ENCODE measurements around the gene GSDMA.
"Not testable (repeated sequence)": the region's sequence is repeated elsewhere in the genome, so short reads cannot be mapped to it uniquely, and the experiment has no call there.

The GSDMA gene

DNA sequence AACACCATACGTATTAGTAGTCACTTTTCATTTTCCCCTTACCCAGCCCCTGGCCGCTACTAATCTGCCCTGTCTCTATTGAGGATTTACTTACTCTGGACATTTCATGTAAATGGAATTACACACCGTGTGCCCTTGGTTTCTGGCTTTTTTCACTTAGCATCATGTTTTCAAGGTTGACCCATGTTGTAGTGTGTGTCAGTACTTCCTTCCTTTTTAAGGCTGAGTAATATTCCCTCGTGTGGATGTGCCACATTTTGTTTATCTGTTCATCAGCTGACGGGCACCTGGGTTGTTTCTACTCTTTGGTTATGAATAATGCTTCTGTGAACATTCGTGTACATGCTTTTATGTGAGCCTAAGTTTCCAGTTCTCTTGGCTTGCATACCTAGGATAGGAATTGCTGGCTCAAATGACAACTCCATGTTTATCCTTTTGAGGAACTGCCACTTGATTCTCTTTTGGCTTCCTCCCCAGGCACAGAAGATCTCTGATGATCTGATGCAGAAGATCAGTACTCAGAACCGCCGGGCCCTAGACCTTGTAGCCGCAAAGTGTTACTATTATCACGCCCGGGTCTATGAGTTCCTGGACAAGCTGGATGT is 25.5 kb downstream of the GSDMA start:
- FAIRE-seq (no peak), DNase-seq (ENCODE audit: insufficient read length, low spot score) (no peak)

DNA sequence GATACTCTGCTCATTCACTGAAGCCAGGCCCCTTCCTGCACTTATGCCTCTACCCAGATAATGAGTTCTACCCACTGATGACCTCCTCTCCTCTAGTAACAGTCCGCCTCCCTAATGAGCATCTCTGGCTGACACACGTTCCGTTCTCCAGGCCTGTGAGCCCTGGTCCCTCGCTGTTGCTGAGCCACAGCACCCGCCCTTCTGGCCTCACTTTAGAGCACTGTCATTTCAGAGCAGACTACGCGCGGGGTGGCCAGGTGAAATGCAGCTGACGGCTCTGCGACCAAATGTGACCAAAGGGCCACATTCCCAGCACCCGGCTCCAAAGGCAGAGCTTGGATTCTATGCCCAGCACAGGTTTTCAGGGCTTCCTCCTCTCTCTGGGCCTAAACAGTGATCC is 31.6 kb downstream of the GSDMA start:
- DNase-seq (ENCODE audit: insufficient read length, low spot score) = no peak
- no peak for FAIRE-seq

DNA sequence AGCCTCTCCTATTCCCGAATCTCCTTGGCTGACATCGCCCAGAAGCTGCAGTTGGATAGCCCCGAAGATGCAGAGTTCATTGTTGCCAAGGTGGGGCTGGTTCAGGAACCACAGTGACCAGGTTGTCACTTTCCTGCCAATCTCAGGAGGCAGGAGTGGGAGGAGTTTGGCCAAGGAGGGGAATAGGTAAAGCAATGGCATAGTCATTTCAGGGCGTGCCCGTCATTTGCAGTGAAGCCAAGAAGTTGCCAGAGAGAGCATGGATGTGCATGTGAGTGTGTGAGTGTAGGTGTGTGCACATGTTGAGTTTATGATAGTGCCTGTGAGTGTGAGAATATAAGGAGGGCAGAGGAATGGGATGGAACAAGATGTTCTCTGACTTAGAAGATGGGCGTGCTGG is 32.6 kb downstream of the GSDMA start:
- FAIRE-seq = peak; percentile 59
- no peak for DNase-seq (ENCODE audit: insufficient read length, low spot score)

DNA sequence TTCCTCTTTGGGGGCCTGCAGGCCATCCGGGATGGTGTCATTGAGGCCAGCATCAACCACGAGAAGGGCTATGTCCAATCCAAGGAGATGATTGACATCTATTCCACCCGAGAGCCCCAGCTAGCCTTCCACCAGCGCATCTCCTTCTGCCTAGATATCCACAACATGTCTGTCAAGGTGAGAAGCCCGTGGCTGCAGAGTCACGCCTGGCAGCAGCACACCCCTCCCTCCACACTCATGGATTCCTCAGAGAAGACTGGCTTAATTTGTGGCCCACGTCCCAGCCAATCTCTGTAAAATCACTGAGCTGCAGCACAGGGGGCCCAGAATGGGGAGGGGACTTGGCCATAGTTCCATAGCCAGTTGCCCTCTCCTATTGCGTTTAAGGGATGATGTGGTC is 33.4 kb downstream of the GSDMA start:
- FAIRE-seq (no peak), DNase-seq (ENCODE audit: insufficient read length, low spot score) (no peak)

DNA sequence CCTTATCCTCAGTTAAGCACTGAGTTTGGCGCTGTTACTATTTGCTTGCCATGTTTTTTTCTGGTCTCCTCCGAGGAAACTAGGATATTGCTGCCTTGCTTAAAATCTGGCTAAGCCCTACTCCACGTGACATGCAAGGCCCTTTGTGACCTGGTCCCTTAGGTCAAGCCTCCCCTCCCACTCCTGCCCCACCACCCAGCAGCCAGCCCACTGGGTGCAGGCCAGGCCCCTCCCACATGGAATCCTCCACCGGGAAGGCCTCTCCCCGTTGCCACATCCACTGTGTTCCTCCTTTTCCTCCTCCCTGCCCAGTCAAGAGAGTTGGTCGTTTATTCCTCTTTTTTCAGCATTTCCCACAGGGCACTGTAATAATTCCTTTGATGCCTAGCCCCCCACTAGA is 34.0 kb downstream of the GSDMA start:
- DNase-seq (ENCODE audit: insufficient read length, low spot score) (no peak), FAIRE-seq (no peak)

DNA sequence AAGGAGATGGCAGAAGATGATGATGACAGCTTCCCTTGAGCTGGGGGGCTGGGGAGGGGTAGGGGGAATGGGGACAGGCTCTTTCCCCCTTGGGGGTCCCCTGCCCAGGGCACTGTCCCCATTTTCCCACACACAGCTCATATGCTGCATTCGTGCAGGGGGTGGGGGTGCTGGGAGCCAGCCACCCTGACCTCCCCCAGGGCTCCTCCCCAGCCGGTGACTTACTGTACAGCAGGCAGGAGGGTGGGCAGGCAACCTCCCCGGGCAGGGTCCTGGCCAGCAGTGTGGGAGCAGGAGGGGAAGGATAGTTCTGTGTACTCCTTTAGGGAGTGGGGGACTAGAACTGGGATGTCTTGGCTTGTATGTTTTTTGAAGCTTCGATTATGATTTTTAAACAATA is 34.7 kb downstream of the GSDMA start:
- DNase-seq (ENCODE audit: insufficient read length, low spot score) (no peak), FAIRE-seq (no peak)

DNA sequence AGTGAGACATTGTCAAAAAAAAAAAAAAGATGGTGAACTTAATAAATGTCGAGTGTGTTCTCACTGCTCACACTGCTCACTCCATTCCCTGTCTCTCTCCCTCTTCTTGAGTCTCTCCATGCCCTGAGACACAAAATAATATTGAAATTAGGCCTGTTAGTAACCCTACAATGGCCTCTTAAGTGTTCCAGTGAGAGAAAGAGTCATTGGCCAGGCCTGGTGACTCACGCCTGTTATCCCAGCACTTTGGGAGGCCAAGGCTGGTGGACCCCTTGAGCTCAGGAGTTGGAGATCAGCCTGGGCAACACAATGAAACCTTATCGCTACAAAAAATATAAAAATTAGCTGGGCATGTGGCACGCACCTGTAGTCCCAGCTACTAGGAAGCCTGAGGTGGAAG is 36.3 kb downstream of the GSDMA start:
- peak; percentile 63 for FAIRE-seq

DNA sequence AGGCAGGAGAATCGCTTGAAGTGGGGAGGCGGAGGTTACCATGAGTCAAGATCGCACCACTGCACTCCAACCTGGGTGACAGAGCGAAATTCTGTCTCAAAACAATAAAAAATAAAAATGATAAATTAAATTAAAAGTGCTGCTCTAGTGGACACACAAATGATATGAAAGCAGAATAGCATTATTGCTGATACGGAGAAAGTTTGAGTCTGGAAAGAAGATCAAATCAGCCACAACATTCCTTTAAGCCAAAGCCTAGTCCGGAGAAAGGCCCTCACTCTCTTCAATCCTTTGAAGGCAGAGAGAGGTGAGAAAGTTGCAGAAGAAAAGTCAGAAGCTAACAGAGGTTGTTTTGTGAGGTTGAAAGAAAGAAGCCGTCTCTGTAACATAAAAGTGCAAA is 37.4 kb downstream of the GSDMA start:
- FAIRE-seq (no peak), DNase-seq (ENCODE audit: insufficient read length, low spot score) (no peak)

More for the DNA sequence above, 36.3 kb downstream of the GSDMA start:
- DNase-seq (ENCODE audit: insufficient read length, low spot score) = no peak

DNA sequence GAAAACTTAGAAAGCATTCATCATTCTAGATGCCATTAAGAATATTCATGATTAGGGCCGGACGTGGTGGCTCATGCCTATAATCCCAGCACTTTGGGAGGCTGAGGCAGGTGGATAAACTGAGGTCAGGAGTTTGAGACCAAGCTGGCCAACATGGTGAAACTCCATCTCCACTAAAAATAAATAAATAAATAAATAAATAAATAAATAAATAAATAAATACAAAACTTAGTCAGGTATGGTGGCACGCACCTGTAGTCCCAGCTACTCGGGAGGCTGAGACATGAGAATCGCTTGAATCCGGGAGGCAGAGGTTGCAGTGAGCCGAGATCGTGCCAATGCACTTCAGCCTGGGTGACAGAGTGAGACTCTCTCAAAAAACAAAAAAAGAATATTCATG is 38.5 kb downstream of the GSDMA start:
- FAIRE-seq; DNase-seq (ENCODE audit: insufficient read length, low spot score): not testable (repeated sequence)

DNA sequence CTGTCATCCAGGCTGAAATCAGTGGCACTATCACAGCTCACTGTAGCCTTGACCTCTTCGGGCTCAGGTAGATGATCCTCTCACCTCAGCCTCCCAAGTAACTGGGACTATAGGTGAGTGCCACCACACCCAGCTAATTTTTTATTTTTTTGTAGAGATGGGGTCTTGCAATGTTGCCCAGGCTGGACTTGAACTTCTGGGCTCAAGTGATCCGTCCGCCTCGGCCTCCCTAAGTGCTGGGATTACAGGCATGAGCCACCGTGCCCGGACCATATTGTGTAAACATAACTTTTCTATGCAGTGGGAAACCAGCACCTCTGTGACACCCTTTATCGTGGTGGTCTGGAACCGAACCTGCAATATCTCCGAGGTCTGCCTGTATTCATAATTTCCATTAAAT is 41.3 kb downstream of the GSDMA start:
- DNase-seq (ENCODE audit: insufficient read length, low spot score) = no peak
- FAIRE-seq = no peak

DNA sequence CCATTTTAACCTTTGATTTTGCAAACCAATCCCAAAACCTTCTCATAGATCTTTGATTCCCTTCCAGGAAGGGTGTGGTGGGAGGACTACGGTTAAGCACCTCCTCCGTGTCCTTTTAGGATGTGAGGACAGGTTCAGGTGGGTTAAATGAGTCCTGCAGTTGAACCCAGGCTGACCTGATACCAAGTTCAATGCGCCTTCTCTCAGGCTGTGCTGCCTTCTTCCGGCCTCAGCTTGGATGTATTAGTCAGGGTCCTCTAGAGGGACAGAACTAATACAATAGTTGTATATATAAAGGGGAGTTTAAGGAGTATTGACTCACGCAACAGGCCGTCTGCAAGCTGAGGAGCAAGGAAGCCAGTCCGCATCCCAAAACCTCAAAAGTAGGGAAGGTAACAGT is 41.9 kb downstream of the GSDMA start:
- FAIRE-seq (no peak), DNase-seq (ENCODE audit: insufficient read length, low spot score) (no peak)

DNA sequence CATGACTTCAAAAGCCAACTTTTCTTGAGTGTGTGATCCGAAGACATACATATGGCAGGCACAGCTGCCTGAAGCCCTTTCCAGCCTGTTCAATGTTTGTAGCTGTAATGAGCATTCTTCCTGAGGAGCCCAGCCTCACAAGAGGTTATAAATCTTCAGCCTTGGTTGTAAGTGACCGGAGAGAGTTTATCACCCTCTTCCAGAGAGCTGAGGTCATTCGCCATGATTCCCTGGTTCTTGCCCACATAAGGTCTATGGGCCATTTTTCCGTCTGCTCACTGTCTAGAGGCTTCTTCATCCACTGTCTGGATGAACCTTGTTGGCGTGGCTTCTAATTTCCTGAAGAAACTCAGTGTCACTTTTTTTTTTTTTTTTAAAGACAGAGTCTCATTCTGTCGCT is 42.7 kb downstream of the GSDMA start:
- FAIRE-seq = no peak
- no peak for DNase-seq (ENCODE audit: insufficient read length, low spot score)

DNA sequence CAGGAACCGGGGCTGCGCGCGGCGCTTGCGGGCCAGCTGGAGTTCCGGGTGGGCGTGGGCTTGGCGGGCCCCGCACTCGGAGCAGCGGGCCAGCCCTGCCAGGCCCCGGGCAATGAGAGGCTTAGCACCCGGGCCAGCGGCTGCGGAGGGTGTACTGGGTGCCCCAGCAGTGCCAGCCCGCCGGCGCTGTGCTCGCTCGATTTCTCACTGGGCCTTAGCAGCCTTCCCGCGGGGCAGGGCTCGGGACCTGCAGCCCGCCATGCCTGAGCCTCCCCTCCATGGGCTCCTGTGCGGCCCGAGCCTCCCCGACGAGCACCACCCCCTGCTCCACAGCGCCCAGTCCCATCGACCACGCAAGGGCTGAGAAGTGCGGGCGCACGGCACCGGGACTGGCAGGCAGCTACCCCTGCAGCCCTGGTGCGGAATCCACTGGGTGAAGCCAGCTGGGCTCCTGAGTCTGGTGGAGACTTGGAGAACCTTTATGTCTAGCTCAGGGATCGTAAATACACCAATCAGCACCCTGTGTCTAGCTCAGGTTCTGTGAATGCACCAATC is 48.2 kb downstream of the GSDMA start:
- not testable (repeated sequence) for FAIRE-seq; DNase-seq (ENCODE audit: insufficient read length, low spot score)

DNA sequence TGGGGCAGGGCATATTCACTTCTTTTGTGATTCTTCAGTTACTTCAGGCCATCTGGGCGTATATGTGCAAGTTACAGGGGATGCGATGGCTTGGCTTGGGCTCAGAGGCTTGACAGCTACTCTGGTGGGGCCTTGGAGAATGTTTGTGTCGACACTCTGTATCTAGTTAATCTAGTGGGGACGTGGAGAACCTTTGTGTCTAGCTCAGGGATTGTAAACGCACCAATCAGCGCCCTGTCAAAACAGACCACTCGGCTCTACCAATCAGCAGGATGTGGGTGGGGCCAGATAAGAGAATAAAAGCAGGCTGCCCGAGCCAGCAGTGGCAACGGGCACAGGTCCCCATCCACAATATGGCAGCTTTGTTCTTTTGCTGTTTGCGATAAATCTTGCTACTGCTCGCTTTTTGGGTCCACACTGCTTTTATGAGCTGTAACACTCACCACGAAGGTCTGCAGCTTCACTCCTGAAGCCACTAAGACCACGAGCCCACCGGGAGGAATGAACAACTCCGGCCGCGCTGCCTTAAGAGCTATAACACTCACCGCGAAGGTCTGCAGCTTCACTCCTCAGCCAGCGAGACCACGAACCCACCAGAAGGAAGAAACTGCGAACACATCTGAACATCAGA is 49.3 kb downstream of the GSDMA start:
- not testable (repeated sequence) for DNase-seq (ENCODE audit: insufficient read length, low spot score); FAIRE-seq

DNA sequence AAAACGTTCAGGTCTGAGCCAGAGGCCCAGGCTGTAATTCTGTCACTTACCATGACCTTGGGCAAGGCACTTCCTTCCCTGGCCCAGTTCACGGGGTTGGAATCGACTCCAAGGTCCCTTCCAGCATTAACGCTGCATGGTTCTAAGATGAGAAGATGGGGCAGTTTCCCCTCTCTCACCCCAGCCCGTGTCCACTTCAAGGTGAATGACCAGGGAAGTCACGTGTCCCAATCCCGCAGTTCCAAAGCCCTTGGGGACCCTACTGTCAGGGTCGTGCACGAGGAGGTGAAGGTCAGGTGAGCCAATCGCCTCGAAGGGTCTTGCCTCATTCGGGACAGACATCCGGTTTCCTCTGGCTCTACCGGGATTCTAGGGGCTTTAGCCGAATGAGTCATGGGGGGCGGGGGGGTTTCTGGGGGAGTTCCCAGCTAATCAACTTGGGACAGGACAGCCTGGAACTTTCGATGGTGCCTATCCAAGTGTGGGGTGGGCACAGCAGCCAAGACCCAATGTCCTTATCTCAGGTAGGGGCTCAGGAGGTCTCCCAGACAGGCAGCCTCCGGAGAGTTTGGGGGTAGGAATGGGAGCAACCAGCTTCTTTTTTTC is 51.7 kb downstream of the GSDMA start:
- no peak for FAIRE-seq

DNA sequence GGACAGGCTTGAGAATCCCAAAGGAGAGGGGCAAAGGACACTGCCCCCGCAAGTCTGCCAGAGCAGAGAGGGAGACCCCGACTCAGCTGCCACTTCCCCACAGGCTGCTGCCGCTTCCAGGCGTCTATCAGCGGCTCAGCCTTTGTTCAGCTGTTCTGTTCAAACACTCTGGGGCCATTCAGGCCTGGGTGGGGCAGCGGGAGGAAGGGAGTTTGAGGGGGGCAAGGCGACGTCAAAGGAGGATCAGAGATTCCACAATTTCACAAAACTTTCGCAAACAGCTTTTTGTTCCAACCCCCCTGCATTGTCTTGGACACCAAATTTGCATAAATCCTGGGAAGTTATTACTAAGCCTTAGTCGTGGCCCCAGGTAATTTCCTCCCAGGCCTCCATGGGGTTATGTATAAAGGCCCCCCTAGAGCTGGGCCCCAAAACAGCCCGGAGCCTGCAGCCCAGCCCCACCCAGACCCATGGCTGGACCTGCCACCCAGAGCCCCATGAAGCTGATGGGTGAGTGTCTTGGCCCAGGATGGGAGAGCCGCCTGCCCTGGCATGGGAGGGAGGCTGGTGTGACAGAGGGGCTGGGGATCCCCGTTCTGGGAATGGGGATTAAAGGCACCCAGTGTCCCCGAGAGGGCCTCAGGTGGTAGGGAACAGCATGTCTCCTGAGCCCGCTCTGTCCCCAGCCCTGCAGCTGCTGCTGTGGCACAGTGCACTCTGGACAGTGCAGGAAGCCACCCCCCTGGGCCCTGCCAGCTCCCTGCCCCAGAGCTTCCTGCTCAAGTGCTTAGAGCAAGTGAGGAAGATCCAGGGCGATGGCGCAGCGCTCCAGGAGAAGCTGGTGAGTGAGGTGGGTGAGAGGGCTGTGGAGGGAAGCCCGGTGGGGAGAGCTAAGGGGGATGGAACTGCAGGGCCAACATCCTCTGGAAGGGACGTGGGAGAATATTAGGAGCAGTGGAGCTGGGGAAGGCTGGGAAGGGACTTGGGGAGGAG is 52.5 kb downstream of the GSDMA start, which contains the start of gene CSF3:
Gene CSF3 (plus strand): TSS at position 436 of the 993 bp plus-strand sequence. CDS start 35 bp downstream, at position 471.
- DNase-seq (ENCODE audit: insufficient read length, low spot score) (no peak), FAIRE-seq (no peak)

More for the DNA sequence above, 51.7 kb downstream of the GSDMA start:
- DNase-seq (ENCODE audit: insufficient read length, low spot score) = peak; percentile 63

DNA sequence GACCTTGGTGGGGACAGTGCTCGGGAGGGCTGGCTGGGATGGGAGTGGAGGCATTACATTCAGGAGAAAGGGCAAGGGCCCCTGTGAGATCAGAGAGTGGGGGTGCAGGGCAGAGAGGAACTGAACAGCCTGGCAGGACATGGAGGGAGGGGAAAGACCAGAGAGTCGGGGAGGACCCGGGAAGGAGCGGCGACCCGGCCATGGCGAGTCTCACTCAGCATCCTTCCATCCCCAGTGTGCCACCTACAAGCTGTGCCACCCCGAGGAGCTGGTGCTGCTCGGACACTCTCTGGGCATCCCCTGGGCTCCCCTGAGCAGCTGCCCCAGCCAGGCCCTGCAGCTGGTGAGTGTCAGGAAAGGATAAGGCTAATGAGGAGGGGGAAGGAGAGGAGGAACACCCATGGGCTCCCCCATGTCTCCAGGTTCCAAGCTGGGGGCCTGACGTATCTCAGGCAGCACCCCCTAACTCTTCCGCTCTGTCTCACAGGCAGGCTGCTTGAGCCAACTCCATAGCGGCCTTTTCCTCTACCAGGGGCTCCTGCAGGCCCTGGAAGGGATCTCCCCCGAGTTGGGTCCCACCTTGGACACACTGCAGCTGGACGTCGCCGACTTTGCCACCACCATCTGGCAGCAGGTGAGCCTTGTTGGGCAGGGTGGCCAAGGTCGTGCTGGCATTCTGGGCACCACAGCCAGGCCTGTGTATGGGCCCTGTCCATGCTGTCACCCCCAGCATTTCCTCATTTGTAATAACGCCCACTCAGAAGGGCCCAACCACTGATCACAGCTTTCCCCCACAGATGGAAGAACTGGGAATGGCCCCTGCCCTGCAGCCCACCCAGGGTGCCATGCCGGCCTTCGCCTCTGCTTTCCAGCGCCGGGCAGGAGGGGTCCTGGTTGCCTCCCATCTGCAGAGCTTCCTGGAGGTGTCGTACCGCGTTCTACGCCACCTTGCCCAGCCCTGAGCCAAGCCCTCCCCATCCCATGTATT is 53.5 kb downstream of the GSDMA start:
- FAIRE-seq (no peak), DNase-seq (ENCODE audit: insufficient read length, low spot score) (no peak)

DNA sequence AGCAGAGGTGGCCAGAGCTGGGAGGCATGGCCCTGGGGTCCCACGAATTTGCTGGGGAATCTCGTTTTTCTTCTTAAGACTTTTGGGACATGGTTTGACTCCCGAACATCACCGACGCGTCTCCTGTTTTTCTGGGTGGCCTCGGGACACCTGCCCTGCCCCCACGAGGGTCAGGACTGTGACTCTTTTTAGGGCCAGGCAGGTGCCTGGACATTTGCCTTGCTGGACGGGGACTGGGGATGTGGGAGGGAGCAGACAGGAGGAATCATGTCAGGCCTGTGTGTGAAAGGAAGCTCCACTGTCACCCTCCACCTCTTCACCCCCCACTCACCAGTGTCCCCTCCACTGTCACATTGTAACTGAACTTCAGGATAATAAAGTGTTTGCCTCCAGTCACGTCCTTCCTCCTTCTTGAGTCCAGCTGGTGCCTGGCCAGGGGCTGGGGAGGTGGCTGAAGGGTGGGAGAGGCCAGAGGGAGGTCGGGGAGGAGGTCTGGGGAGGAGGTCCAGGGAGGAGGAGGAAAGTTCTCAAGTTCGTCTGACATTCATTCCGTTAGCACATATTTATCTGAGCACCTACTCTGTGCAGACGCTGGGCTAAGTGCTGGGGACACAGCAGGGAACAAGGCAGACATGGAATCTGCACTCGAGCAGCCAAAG is 54.7 kb downstream of the GSDMA start:
- no peak for FAIRE-seq
- DNase-seq (ENCODE audit: insufficient read length, low spot score) = no peak

All from HTR-8/SVneo (cell line).